ENCODE results near the gene C9orf40. TPM values are rescaled to one million over a fixed set of nuclear protein-coding genes. Genes with fewer than 3 reads are reported as not detected.

C9orf40 gene
- total RNA-seq, 1 experiment from 2014 or later, result 9.2 TPM

DNA sequence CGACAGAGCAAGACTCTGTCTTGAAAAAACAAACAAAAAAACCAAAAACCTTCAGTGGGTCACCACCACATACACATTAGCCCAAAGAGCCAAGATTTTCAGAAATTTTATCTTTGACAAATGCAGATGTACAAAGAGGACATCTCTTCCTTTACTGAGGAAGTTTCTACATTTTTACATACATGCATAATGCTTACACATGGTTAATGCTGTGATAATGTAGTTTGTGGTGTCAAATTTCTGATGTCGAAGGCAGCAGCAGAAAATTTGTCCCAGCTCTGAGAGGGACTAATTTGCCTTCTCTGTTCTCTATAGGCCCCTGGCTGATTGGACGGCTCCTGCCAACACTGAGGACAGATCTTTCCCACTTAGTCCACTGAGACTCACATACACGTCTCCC is 24.6 kb upstream of the C9orf40 start:
- POLR2A ChIA-PET, result no interaction called here
- H3K36me3 ChIP-seq (ENCODE audit: control insufficient read depth, insufficient read depth, low read length), result no peaks in the 10 kb centered on the region
- ATAC-seq, result no peak
- H3K4me1 ChIP-seq (ENCODE audit: control insufficient read depth, insufficient read depth, low read length), result no peaks in the 10 kb centered on the region
- no peak for DNase-seq (ENCODE audit: low read depth, low spot score)
- in situ Hi-C loops (cut with HindIII; ENCODE audit: low pct_unique_long_range_greater_than_20kb, low sequenced_read_pairs), result no loop called here
- intact Hi-C loops (cut with micrococcal nuclease; ENCODE audit: unreplicated experiment), result no loop called here
- TF ChIP-seq, protein P1, sequence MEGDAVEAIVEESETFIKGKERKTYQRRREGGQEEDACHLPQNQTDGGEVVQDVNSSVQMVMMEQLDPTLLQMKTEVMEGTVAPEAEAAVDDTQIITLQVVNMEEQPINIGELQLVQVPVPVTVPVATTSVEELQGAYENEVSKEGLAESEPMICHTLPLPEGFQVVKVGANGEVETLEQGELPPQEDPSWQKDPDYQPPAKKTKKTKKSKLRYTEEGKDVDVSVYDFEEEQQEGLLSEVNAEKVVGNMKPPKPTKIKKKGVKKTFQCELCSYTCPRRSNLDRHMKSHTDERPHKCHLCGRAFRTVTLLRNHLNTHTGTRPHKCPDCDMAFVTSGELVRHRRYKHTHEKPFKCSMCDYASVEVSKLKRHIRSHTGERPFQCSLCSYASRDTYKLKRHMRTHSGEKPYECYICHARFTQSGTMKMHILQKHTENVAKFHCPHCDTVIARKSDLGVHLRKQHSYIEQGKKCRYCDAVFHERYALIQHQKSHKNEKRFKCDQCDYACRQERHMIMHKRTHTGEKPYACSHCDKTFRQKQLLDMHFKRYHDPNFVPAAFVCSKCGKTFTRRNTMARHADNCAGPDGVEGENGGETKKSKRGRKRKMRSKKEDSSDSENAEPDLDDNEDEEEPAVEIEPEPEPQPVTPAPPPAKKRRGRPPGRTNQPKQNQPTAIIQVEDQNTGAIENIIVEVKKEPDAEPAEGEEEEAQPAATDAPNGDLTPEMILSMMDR (IDR thresholded peaks at IDR 0.05), result no peak
- no peak for TF ChIP-seq TCF7L2 (IDR thresholded peaks at IDR 0.05; ENCODE audit: low read depth, low read length)
- no peak for TF ChIP-seq SIN3A (IDR thresholded peaks at IDR 0.05; ENCODE audit: borderline replicate concordance, insufficient read depth, low read depth, low read length)
- TF ChIP-seq POLR2AphosphoS5 (IDR thresholded peaks at IDR 0.05; ENCODE audit: low read depth, low read length), result no peak
- TF ChIP-seq, protein P2, sequence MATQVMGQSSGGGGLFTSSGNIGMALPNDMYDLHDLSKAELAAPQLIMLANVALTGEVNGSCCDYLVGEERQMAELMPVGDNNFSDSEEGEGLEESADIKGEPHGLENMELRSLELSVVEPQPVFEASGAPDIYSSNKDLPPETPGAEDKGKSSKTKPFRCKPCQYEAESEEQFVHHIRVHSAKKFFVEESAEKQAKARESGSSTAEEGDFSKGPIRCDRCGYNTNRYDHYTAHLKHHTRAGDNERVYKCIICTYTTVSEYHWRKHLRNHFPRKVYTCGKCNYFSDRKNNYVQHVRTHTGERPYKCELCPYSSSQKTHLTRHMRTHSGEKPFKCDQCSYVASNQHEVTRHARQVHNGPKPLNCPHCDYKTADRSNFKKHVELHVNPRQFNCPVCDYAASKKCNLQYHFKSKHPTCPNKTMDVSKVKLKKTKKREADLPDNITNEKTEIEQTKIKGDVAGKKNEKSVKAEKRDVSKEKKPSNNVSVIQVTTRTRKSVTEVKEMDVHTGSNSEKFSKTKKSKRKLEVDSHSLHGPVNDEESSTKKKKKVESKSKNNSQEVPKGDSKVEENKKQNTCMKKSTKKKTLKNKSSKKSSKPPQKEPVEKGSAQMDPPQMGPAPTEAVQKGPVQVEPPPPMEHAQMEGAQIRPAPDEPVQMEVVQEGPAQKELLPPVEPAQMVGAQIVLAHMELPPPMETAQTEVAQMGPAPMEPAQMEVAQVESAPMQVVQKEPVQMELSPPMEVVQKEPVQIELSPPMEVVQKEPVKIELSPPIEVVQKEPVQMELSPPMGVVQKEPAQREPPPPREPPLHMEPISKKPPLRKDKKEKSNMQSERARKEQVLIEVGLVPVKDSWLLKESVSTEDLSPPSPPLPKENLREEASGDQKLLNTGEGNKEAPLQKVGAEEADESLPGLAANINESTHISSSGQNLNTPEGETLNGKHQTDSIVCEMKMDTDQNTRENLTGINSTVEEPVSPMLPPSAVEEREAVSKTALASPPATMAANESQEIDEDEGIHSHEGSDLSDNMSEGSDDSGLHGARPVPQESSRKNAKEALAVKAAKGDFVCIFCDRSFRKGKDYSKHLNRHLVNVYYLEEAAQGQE (IDR thresholded peaks at IDR 0.05; ENCODE audit: insufficient read depth in 1 of 2, low read depth in 2 of 2, low read length in 1 of 2), result no peak
- no peak overlapping the region for H3K27ac ChIP-seq (ENCODE audit: low read length)
- H3K4me3 ChIP-seq (ENCODE audit: low read depth in 2 of 2, low read length in 2 of 2), result no peak overlapping the region
- CTCF ChIA-PET, result no interaction called here
- H3K27me3 ChIP-seq (ENCODE audit: control insufficient read depth, insufficient read depth, low read length), result no peaks in the 10 kb centered on the region
- no TSS peak for BruUV-seq (replicated peaks)
- H3K9me3 ChIP-seq (ENCODE audit: control insufficient read depth, insufficient read depth, low read depth, low read length), result no peaks in the 10 kb centered on the region

DNA sequence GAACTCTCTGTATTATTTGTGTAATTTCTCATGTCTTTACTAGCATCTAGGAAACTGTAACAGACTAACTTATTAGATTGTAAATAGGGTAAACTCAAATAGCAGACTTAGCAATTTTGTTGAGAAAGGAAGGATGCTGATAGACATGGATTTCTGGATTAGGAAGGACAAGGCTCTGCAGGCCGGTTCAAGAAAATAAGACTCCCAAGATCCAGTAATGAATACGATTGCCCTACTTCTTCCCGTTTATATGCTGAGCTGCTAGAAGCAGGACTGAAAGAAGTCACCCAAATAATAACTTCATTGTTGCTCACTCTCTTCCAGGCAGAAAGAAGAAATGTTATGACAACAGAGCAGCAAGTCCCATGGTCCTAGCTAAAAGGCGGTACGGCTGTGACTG is 22.8 kb upstream of the C9orf40 start:
- ChIA-PET POLR2A (no interaction called here), CTCF (no interaction called here)
- intact Hi-C loops (cut with micrococcal nuclease; ENCODE audit: unreplicated experiment) (no loop called here), in situ Hi-C loops (cut with HindIII; ENCODE audit: low pct_unique_long_range_greater_than_20kb, low sequenced_read_pairs) (no loop called here)
- Histone ChIP-seq H3K27me3 (ENCODE audit: control insufficient read depth, insufficient read depth, low read length) (no peaks in the 10 kb centered on the region), H3K4me1 (ENCODE audit: control insufficient read depth, insufficient read depth, low read length) (no peaks in the 10 kb centered on the region), H3K9me3 (ENCODE audit: control insufficient read depth, insufficient read depth, low read depth, low read length) (no peaks in the 10 kb centered on the region), H3K4me3 (ENCODE audit: low read depth in 2 of 2, low read length in 2 of 2) (no peak overlapping the region), H3K36me3 (ENCODE audit: control insufficient read depth, insufficient read depth, low read length) (no peaks in the 10 kb centered on the region), H3K27ac (ENCODE audit: low read length) (no peak overlapping the region)
- no TSS peak for BruUV-seq (replicated peaks)
- DNase-seq (ENCODE audit: low read depth, low spot score) (no peak), ATAC-seq (no peak)
- TF ChIP-seq SIN3A (IDR thresholded peaks at IDR 0.05; ENCODE audit: borderline replicate concordance, insufficient read depth, low read depth, low read length) (no peak), POLR2AphosphoS5 (IDR thresholded peaks at IDR 0.05; ENCODE audit: low read depth, low read length) (no peak), TCF7L2 (IDR thresholded peaks at IDR 0.05; ENCODE audit: low read depth, low read length) (no peak)
- TF ChIP-seq, protein P2 (IDR thresholded peaks at IDR 0.05; ENCODE audit: insufficient read depth in 1 of 2, low read depth in 2 of 2, low read length in 1 of 2), result no peak
- TF ChIP-seq, protein P1 (IDR thresholded peaks at IDR 0.05), result no peak

Measured in Panc1 (cell line).